IMR-90 (cell line): ENCODE measurements around the gene RASGRP3.

ENCODE experiments used
- BHLHE40 ChIP-seq: fragments of 150-350 bp; IDR thresholded peaks from 2 replicates; pipeline ENCODE4 v1.6.1; 2016; ENCODE audit warnings: mild to moderate bottlenecking, low read depth, low read length
- CEBPB ChIP-seq: IDR thresholded peaks from 2 replicates; pipeline ENCODE4 v1.6.1; 2012; ENCODE audit warnings: low read depth, low read length, improper control_type of control experiment
- CHD1 ChIP-seq: IDR thresholded peaks from 2 replicates; pipeline ENCODE4 v1.6.1; 2012; ENCODE audit warnings: low read depth, low read length, improper control_type of control experiment
- CTCF ChIP-seq: conservative IDR thresholded peaks from 2 replicates; pipeline ENCODE4 v1.5.1; 2012; ENCODE audit warnings: mild to moderate bottlenecking, low read depth, low read length, improper control_type of control experiment
- ELK1 ChIP-seq: fragments of 150-350 bp; IDR thresholded peaks from 2 replicates; pipeline ENCODE4 v1.6.1; 2016; ENCODE audit warnings: low read depth, mild to moderate bottlenecking, low read length, moderate library complexity, borderline replicate concordance
- FOS ChIP-seq: fragments of 150-350 bp; IDR thresholded peaks from 2 replicates; pipeline ENCODE4 v1.6.1; 2016; ENCODE audit warnings: low read depth, low read length
- MAZ ChIP-seq: IDR thresholded peaks from 2 replicates; pipeline ENCODE4 v1.6.1; 2012; ENCODE audit warnings: low read depth, mild to moderate bottlenecking, low read length, improper control_type of control experiment, moderate library complexity, borderline replicate concordance
- MXI1 ChIP-seq: IDR thresholded peaks from 2 replicates; pipeline ENCODE4 v1.6.1; 2012; ENCODE audit warnings: low read depth, mild to moderate bottlenecking, low read length, moderate library complexity, borderline replicate concordance
- POLR2A ChIP-seq: IDR thresholded peaks from 2 replicates; pipeline ENCODE4 v1.6.1; 2012; ENCODE audit warnings: mild to moderate bottlenecking, low read depth, low read length
- RAD21 ChIP-seq: IDR thresholded peaks from 2 replicates; pipeline ENCODE4 v1.6.1; 2012; ENCODE audit warnings: low read length, improper control_type of control experiment
- RCOR1 ChIP-seq: IDR thresholded peaks from 2 replicates; pipeline ENCODE4 v1.6.1; 2012; ENCODE audit warnings: mild to moderate bottlenecking, low read length, improper control_type of control experiment; ENCODE audit not compliant: insufficient replicate concordance
- RFX5 ChIP-seq: IDR thresholded peaks from 2 replicates; pipeline ENCODE4 v1.8.0; 2012; ENCODE audit warnings: low read depth, mild to moderate bottlenecking, low read length, moderate library complexity
- SMC3 ChIP-seq: fragments of 150-350 bp; IDR thresholded peaks from 2 replicates; pipeline ENCODE4 v1.6.1; 2016; ENCODE audit warnings: low read depth, mild to moderate bottlenecking, antibody characterized with exemption, low read length, moderate library complexity
- USF2 ChIP-seq: fragments of 150-350 bp; IDR thresholded peaks from 2 replicates; pipeline ENCODE4 v1.6.1; 2017; ENCODE audit warnings: mild to moderate bottlenecking, antibody characterized with exemption, low read length, low read depth

- TF ChIP-seq POLR2A = no peak
- no peak for TF ChIP-seq CTCF
- TF ChIP-seq CEBPB = no peak
- TF ChIP-seq MAZ = no peak
- TF ChIP-seq RAD21 = no peak
- TF ChIP-seq MXI1 = no peak
- TF ChIP-seq USF2 = no peak
- TF ChIP-seq RFX5 = no peak
- no peak for TF ChIP-seq RCOR1
- TF ChIP-seq SMC3 = no peak
- no peak for TF ChIP-seq ELK1
- TF ChIP-seq CHD1 = no peak
- TF ChIP-seq FOS = no peak
- no peak for TF ChIP-seq BHLHE40
Observed at GRCh38 chr2:33518200-33518599, 41.8 kb downstream of the RASGRP3 start.
